HCT116 (cell line): ENCODE measurements around the gene SAPCD2. TPM values are rescaled to one million over a fixed set of nuclear protein-coding genes. Genes with fewer than 3 reads are reported as not detected.

ENCODE experiments used
- ATAC-seq: fragments of 200-7000 bp; cut with Tn5 transposase; 2 replicates; pipeline ENCODE4 v1.9.1; 2020; ENCODE audit warnings: mild to moderate bottlenecking, moderate library complexity
- BruUV-seq: library from RNA; stranded (reverse); fragments of 400-500 nt; replicated peaks from 2 replicates; lab custom pipeline; 2021; lab: Mats Ljungman, UMichigan
- CTCF ChIA-PET: fragments of 300-600 bp; sonication (Branson Sonifier 250); formaldehyde crosslinking; loops from one replicate; lab custom pipeline; 2021; ENCODE audit warnings: antibody characterized with exemption; lab: Charles Lee
- POLR2A ChIA-PET: fragments of 300-600, 350-600 bp; sonication (Branson Sonifier 250); formaldehyde crosslinking; loops from one replicate; lab custom pipeline; 2021; ENCODE audit warnings: antibody characterized with exemption; lab: Charles Lee
- RAD21 ChIA-PET, 2 experiments: fragments of 300-600 bp; sonication (Branson Sonifier 250); formaldehyde crosslinking; loops; one replicate each; lab custom pipeline; 2023; ENCODE audit warnings: low total read pairs in 2 of 2; ENCODE audit not compliant: uncharacterized antibody in 2 of 2, unreplicated experiment in 2 of 2, low non-redundant PET in 1 of 2; lab: Charles Lee
- DNase-seq: peaks from one replicate; pipeline ENCODE4 v3.0.0-alpha.2; 2010; ENCODE audit warnings: low read depth, low spot score
- H2AFZ ChIP-seq: fragments of 200-600 bp; shearing (Covaris generic), sonication (generic); 2 replicates; pipeline ENCODE4 v1.6.1; 2017; ENCODE audit warnings: low read depth, mixed run types, mixed read lengths, antibody characterized with exemption, low read length; ENCODE audit not compliant: poor library complexity, severe bottlenecking
- H3K27ac ChIP-seq: 2 replicates; pipeline ENCODE4 v1.5.1; 2012; ENCODE audit warnings: low read depth, low read length
- H3K27me3 ChIP-seq: fragments of 200-600 bp; sonication (generic); 2 replicates; pipeline ENCODE4 v1.6.1; 2016; ENCODE audit warnings: mixed run types, low read length, mixed read lengths; ENCODE audit not compliant: insufficient read depth
- H3K36me3 ChIP-seq, 2 experiments: fragments of 200-500 bp in 1 of 2; fragments of 200-600 bp in 1 of 2; sonication (Bioruptor generic) in 1 of 2; sonication (generic) in 1 of 2; 2 replicates each; pipeline versions ENCODE4 v1.5.1 to v1.6.1; 2014 to 2016; ENCODE audit warnings: low read length in 2 of 2, inconsistent platforms in 1 of 2, mixed read lengths in 1 of 2, mixed run types in 1 of 2; ENCODE audit not compliant: insufficient read depth in 2 of 2, control insufficient read depth in 1 of 2
- H3K4me1 ChIP-seq, 2 experiments: fragments of 200-600 bp in 1 of 2; sonication (generic) in 1 of 2; 2 replicates each; pipeline versions ENCODE4 v1.5.1 to v1.6.1; 2012 to 2017; ENCODE audit warnings: low read length in 2 of 2, inconsistent platforms in 1 of 2, mild to moderate bottlenecking in 1 of 2, mixed read lengths in 1 of 2, mixed run types in 1 of 2, moderate library complexity in 1 of 2; ENCODE audit not compliant: insufficient read depth in 2 of 2, control insufficient read depth in 1 of 2
- H3K4me2 ChIP-seq: fragments of 200-600 bp; sonication (generic); 2 replicates; pipeline ENCODE4 v1.6.1; 2017; ENCODE audit warnings: mixed run types, low read length, mixed read lengths
- H3K4me3 ChIP-seq, 2 experiments: fragments of 200-600 bp in 1 of 2; sonication (generic) in 1 of 2; replicated peaks in 1 of 2; 2 replicates each; pipeline ENCODE4 v1.5.1; 2011 to 2016; ENCODE audit warnings: low read length in 2 of 2, control low read depth in 1 of 2, low read depth in 1 of 2, mild to moderate bottlenecking in 1 of 2, mixed read lengths in 1 of 2, mixed run types in 1 of 2
- H3K79me2 ChIP-seq: fragments of 200-600 bp; sonication (generic); 2 replicates; pipeline ENCODE4 v1.6.1; 2017; ENCODE audit warnings: mild to moderate bottlenecking, mixed run types, low read length, moderate library complexity, mixed read lengths; ENCODE audit not compliant: insufficient read depth
- H3K9ac ChIP-seq: fragments of 200-600 bp; sonication (generic); 2 replicates; pipeline ENCODE4 v1.6.1; 2016; ENCODE audit warnings: low read length, mixed read lengths
- H3K9me2 ChIP-seq: fragments of 200-600 bp; sonication (generic), shearing (Covaris generic); 2 replicates; pipeline ENCODE4 v1.6.1; 2017; ENCODE audit warnings: mixed run types, mild to moderate bottlenecking, moderate library complexity; ENCODE audit not compliant: insufficient read depth
- H3K9me3 ChIP-seq, 2 experiments: fragments of 200-500 bp in 1 of 2; fragments of 200-600 bp in 1 of 2; sonication (Bioruptor generic) in 1 of 2; sonication (generic) in 1 of 2; 2 replicates each; pipeline ENCODE4 v1.6.1; 2014 to 2017; ENCODE audit warnings: low read length in 2 of 2, mixed read lengths in 2 of 2, inconsistent platforms in 1 of 2, low read depth in 1 of 2, mild to moderate bottlenecking in 1 of 2, mixed run types in 1 of 2, moderate library complexity in 1 of 2; ENCODE audit not compliant: control insufficient read depth in 1 of 2, insufficient read depth in 1 of 2
- H4K20me1 ChIP-seq: fragments of 200-600 bp; sonication (generic), shearing (Covaris generic); 2 replicates; pipeline ENCODE4 v1.6.1; 2017; ENCODE audit warnings: mixed run types, mild to moderate bottlenecking, moderate library complexity; ENCODE audit not compliant: insufficient read depth
- CBX3 ChIP-seq: IDR thresholded peaks from 2 replicates; pipeline ENCODE4 v1.6.1; 2012; ENCODE audit warnings: low read depth
- CEBPB ChIP-seq: IDR thresholded peaks from 2 replicates; pipeline ENCODE4 v1.6.1; 2012; ENCODE audit warnings: low read depth
- EGR1 ChIP-seq: IDR thresholded peaks from 2 replicates; pipeline ENCODE4 v1.6.1; 2012; ENCODE audit warnings: low read depth
- EZH2 ChIP-seq: fragments of 200-600 bp; sonication (generic); IDR thresholded peaks from 2 replicates; pipeline ENCODE4 v1.6.1; 2017; ENCODE audit warnings: antibody characterized with exemption, mixed run types
- EZH2phosphoT487 ChIP-seq: fragments of 200-600 bp; IDR thresholded peaks from 2 replicates; pipeline ENCODE4 v1.6.1; 2018; ENCODE audit warnings: antibody characterized with exemption, borderline replicate concordance
- FOSL1 ChIP-seq: IDR thresholded peaks from 2 replicates; pipeline ENCODE4 v1.6.1; 2012; ENCODE audit warnings: low read depth
- JUND ChIP-seq: IDR thresholded peaks from 2 replicates; pipeline ENCODE4 v1.6.1; 2012
- POLR2A ChIP-seq: IDR thresholded peaks from 2 replicates; pipeline ENCODE4 v1.7.0; 2011; ENCODE audit warnings: borderline replicate concordance; ENCODE audit not compliant: insufficient read depth, insufficient read length; ENCODE audit errors: extremely low read depth
- POLR2AphosphoS5 ChIP-seq: IDR thresholded peaks from 2 replicates; pipeline ENCODE4 v1.6.1; 2011; ENCODE audit warnings: mild to moderate bottlenecking, low read depth, low read length, moderate library complexity
- RAD21 ChIP-seq: IDR thresholded peaks from 2 replicates; pipeline ENCODE4 v1.6.1; 2012; ENCODE audit warnings: low read depth, mild to moderate bottlenecking
- SIN3A ChIP-seq: IDR thresholded peaks from 2 replicates; pipeline ENCODE4 v1.6.1; 2012; ENCODE audit warnings: low read depth
- SRF ChIP-seq: IDR thresholded peaks from 2 replicates; pipeline ENCODE4 v1.6.1; 2012; ENCODE audit warnings: low read depth
- TCF7L2 ChIP-seq: IDR thresholded peaks from 2 replicates; pipeline ENCODE4 v1.7.0; 2011; ENCODE audit warnings: borderline replicate concordance, inconsistent platforms; ENCODE audit not compliant: insufficient read depth, insufficient read length; ENCODE audit errors: extremely low read depth
- YY1 ChIP-seq: IDR thresholded peaks from 2 replicates; pipeline ENCODE4 v1.6.1; 2011; ENCODE audit warnings: low read length, low read depth, moderate library complexity, mild to moderate bottlenecking; ENCODE audit not compliant: insufficient replicate concordance; ENCODE audit errors: extremely low read depth
- ZFX ChIP-seq: fragments of 450-650 bp; IDR thresholded peaks from 2 replicates; pipeline ENCODE4 v1.6.1; 2017
- intact Hi-C: fragments of 100-400 bp; cut with micrococcal nuclease; formaldehyde crosslinking; loops from 2 replicates; pipeline ENCODE4 v1.10.0; 2022
- total RNA-seq: library from RNA; stranded (reverse); gene quantifications from one replicate; pipeline ENCODE4 v1.2.1, GENCODE V29; 2021; ENCODE audit not compliant: unreplicated experiment
- TF ChIP-seq, protein P1 (sequence below): IDR thresholded peaks from 2 replicates; pipeline ENCODE4 v1.6.1; 2011; ENCODE audit warnings: mild to moderate bottlenecking, low read length, moderate library complexity; ENCODE audit not compliant: insufficient replicate concordance; ENCODE audit errors: extremely low read depth
- TF ChIP-seq, protein P2 (sequence below): IDR thresholded peaks from 2 replicates; pipeline ENCODE4 v1.6.1; 2012; ENCODE audit warnings: low read depth
- TF ChIP-seq, protein P3 (sequence below): IDR thresholded peaks from 2 replicates; pipeline ENCODE4 v1.6.1; 2012
- TF ChIP-seq, protein P4 (sequence below): IDR thresholded peaks from 2 replicates; pipeline ENCODE4 v1.6.1; 2012
- TF ChIP-seq, protein P5 (sequence below), 3 experiments: fragments of 200-600 bp in 1 of 3; sonication (generic) in 1 of 3; IDR thresholded peaks in 2 of 3; conservative IDR thresholded peaks in 1 of 3; 2 replicates each; pipeline ENCODE4 v1.5.1; 2012 to 2017; ENCODE audit warnings: low read depth in 2 of 3, low read length in 2 of 3, antibody characterized with exemption in 1 of 3, borderline replicate concordance in 1 of 3, control low read depth in 1 of 3, mild to moderate bottlenecking in 1 of 3, mixed read lengths in 1 of 3, mixed run types in 1 of 3, moderate library complexity in 1 of 3; ENCODE audit not compliant: insufficient read depth in 1 of 3

SAPCD2 gene
- total RNA-seq, 1 experiment from 2014 or later, result 71.7 TPM

DNA sequence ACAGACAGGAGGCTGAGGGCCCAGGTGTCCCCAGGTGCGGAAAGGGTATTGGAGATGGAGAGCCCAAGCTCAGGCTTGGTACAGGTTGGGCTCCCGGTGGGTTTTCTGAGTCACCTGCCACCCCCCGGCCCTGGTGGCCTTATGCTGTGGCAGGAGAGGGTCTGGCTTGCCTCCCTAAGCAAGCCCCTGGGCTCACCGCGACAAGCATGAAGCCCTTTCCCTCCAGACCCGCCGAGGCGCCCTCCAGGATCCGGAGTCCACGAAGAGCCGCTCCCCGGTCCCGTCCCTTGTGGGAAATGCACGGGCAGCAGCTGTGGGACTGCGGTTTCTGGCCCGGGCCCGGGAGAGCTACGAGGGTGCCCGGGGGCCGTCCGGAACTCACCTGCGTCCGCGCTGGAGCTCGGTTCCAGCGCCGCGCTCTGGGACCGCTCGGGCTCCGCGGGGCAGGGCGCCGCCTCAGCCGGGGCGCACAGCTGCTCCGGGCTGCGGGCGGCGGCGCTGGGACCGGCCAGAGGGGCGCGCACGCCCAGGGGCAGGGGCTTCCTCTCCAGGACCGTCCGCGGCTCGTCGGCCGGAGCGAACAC, 757 bp downstream of the SAPCD2 start:
- POLR2A ChIA-PET, result interaction anchor here (1.0 to 5.1 kb wide), 4 partner anchors 12 to 122 kb away, joined by 3 to 43 read pairs (median 5); partner anchors contain the start of gene MAN1B1
- DNase-seq, result no peak

More for the DNA sequence above, 757 bp downstream of the SAPCD2 start:
- ChIA-PET RAD21 (interaction anchor here in 1 of 2 experiments (1.0 to 1.2 kb wide), 2 partner anchors 23 to 36 kb away, joined by 3 to 4 read pairs; no protein-coding TSS in a partner anchor), CTCF (interaction anchor here (0.6 to 4.7 kb wide), 11 partner anchors 7 to 171 kb away, joined by 3 to 49 read pairs (median 8); partner anchors contain the start of genes MAN1B1, NPDC1, RNF224 and TUBB4B)
- Histone ChIP-seq H3K4me2 (peak overlapping the region; percentile 93), H3K9me2 (no peaks in the 10 kb centered on the region), H3K9me3 (no peaks in the 10 kb centered on the region), H3K27me3 (no peaks in the 10 kb centered on the region), H3K4me3 (peak overlapping the region; percentile 80 to 82), H3K36me3 (peaks cover 0 to 8% of the 10 kb centered on the region in 2 experiments; a peak in 1 of 4 replicates), H4K20me1 (no peaks in the 10 kb centered on the region; the same call in 1 of the 2 replicates), H3K9ac (peak overlapping the region; percentile 89), H3K4me1 (peaks cover 24 to 39% of the 10 kb centered on the region in 2 experiments), H3K79me2 (peaks cover 47% of the 10 kb centered on the region), H3K27ac (peak overlapping the region; percentile 64), H2AFZ (no peak overlapping the region)
- no TSS peak for BruUV-seq
- TF ChIP-seq, protein P1, sequence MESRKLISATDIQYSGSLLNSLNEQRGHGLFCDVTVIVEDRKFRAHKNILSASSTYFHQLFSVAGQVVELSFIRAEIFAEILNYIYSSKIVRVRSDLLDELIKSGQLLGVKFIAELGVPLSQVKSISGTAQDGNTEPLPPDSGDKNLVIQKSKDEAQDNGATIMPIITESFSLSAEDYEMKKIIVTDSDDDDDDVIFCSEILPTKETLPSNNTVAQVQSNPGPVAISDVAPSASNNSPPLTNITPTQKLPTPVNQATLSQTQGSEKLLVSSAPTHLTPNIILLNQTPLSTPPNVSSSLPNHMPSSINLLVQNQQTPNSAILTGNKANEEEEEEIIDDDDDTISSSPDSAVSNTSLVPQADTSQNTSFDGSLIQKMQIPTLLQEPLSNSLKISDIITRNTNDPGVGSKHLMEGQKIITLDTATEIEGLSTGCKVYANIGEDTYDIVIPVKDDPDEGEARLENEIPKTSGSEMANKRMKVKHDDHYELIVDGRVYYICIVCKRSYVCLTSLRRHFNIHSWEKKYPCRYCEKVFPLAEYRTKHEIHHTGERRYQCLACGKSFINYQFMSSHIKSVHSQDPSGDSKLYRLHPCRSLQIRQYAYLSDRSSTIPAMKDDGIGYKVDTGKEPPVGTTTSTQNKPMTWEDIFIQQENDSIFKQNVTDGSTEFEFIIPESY, result no peak
- TF ChIP-seq, protein P2, sequence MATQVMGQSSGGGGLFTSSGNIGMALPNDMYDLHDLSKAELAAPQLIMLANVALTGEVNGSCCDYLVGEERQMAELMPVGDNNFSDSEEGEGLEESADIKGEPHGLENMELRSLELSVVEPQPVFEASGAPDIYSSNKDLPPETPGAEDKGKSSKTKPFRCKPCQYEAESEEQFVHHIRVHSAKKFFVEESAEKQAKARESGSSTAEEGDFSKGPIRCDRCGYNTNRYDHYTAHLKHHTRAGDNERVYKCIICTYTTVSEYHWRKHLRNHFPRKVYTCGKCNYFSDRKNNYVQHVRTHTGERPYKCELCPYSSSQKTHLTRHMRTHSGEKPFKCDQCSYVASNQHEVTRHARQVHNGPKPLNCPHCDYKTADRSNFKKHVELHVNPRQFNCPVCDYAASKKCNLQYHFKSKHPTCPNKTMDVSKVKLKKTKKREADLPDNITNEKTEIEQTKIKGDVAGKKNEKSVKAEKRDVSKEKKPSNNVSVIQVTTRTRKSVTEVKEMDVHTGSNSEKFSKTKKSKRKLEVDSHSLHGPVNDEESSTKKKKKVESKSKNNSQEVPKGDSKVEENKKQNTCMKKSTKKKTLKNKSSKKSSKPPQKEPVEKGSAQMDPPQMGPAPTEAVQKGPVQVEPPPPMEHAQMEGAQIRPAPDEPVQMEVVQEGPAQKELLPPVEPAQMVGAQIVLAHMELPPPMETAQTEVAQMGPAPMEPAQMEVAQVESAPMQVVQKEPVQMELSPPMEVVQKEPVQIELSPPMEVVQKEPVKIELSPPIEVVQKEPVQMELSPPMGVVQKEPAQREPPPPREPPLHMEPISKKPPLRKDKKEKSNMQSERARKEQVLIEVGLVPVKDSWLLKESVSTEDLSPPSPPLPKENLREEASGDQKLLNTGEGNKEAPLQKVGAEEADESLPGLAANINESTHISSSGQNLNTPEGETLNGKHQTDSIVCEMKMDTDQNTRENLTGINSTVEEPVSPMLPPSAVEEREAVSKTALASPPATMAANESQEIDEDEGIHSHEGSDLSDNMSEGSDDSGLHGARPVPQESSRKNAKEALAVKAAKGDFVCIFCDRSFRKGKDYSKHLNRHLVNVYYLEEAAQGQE, result no peak
- TF ChIP-seq FOSL1, result no peak
- TF ChIP-seq SRF, result no peak
- TF ChIP-seq, protein P3, sequence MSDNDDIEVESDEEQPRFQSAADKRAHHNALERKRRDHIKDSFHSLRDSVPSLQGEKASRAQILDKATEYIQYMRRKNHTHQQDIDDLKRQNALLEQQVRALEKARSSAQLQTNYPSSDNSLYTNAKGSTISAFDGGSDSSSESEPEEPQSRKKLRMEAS, result no peak
- TF ChIP-seq, protein P4, sequence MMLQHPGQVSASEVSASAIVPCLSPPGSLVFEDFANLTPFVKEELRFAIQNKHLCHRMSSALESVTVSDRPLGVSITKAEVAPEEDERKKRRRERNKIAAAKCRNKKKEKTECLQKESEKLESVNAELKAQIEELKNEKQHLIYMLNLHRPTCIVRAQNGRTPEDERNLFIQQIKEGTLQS, result no peak
- TF ChIP-seq JUND, result no peak
- no peak for TF ChIP-seq EZH2
- no peak for TF ChIP-seq CBX3
- TF ChIP-seq POLR2A, result no peak
- TF ChIP-seq SIN3A, result no peak
- TF ChIP-seq ZFX, result no peak
- TF ChIP-seq POLR2AphosphoS5, result no peak
- no peak for TF ChIP-seq TCF7L2
- TF ChIP-seq YY1, result no peak
- no peak for TF ChIP-seq RAD21
- no peak for TF ChIP-seq EZH2phosphoT487
- TF ChIP-seq EGR1, result no peak
- TF ChIP-seq CEBPB, result no peak
- TF ChIP-seq, protein P5, sequence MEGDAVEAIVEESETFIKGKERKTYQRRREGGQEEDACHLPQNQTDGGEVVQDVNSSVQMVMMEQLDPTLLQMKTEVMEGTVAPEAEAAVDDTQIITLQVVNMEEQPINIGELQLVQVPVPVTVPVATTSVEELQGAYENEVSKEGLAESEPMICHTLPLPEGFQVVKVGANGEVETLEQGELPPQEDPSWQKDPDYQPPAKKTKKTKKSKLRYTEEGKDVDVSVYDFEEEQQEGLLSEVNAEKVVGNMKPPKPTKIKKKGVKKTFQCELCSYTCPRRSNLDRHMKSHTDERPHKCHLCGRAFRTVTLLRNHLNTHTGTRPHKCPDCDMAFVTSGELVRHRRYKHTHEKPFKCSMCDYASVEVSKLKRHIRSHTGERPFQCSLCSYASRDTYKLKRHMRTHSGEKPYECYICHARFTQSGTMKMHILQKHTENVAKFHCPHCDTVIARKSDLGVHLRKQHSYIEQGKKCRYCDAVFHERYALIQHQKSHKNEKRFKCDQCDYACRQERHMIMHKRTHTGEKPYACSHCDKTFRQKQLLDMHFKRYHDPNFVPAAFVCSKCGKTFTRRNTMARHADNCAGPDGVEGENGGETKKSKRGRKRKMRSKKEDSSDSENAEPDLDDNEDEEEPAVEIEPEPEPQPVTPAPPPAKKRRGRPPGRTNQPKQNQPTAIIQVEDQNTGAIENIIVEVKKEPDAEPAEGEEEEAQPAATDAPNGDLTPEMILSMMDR (IDR thresholded peaks at IDR 0.05 in 2 of 3, conservative IDR thresholded peaks at IDR 0.05 in 1 of 3; ENCODE audit: borderline replicate concordance in 1 of 3, insufficient read depth in 1 of 3, low read depth in 2 of 3, low read length in 2 of 3), result no peak
- no peak for ATAC-seq
- intact Hi-C loops, result no loop called here
